OCI-M2 (cell line): Measurements from ENCODE around the gene RTF2.
A peak's percentile ranks its signal among the peaks of the same experiment; 100 is the strongest.

Source experiments
- DNase-seq: peaks from one replicate; lab custom pipeline; 2025; ENCODE audit not compliant: unreplicated experiment; lab: John Stamatoyannopoulos, UW

The RTF2 gene

GRCh38 chr20:56468316-56469076 lies at the start of gene RTF2:
Gene RTF2, plus strand, starts transcription at chr20:56468627. Its CDS starts 71 bp downstream, at chr20:56468698.
- DNase-seq, result peak; percentile 92

GRCh38 chr20:56420028-56420427 lies 48.4 kb upstream of the RTF2 start:
- DNase-seq, result no peak

- no peak for DNase-seq
Observed at GRCh38 chr20:56420940-56421688, 47.3 kb upstream of the RTF2 start.

DNA sequence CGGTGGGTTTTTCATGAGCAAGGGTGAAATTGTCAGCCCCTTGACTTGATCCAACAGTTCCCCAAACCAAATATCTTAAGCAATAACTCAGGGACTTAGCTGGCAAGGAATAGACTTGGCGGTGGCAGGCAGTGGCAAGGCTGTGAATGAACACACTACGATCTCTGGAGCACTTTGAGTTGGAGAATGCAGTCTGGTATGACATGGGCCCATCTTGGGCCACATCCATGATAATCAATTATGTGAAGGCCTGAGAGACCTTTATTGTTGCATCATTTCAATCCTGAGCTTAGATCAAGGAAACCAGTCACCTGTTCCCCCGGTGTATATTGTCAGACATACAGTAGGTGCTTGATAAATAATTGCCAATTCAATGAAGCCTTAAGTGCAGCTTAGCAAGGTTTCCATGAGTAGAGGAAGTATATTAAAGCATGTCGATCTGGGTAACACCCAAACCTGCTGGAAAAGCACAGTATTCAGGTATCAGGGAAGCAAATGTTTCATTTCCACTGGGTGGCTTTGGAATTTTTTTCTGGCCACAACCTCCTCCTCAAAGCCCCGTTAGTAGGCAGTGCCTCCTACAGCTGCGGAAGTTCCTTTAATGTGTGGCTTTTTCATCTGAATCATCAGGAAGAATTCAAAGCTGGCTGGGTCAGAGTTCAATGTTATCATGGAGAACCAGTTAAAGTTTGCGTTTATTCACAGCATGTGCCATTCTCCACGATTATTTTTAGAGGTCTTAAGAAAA lies 46.2 kb upstream of the RTF2 start:
- DNase-seq, result no peak

DNA sequence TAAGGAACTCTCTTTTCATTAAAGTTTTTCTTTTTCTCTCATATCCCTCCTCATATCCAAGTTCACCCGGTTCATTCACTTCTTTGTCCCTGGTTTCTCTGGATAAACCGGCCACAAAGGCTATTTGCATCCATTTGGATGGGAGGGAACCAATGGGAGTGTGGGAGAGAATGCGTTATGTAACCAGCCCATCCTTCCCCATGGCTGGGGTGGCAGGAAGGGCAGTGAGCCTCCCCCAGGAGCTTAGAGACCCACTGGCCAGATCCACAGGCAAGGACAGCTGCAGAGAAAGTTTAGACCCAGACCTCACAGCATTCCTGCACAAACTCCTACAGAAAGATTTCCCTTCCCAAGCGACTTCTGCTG lies 45.6 kb upstream of the RTF2 start:
- DNase-seq, result no peak

GRCh38 chr20:56423211-56423610 lies 45.2 kb upstream of the RTF2 start:
- no peak for DNase-seq

- DNase-seq, result no peak
Observed at GRCh38 chr20:56423886-56424285, 44.5 kb upstream of the RTF2 start.

DNA sequence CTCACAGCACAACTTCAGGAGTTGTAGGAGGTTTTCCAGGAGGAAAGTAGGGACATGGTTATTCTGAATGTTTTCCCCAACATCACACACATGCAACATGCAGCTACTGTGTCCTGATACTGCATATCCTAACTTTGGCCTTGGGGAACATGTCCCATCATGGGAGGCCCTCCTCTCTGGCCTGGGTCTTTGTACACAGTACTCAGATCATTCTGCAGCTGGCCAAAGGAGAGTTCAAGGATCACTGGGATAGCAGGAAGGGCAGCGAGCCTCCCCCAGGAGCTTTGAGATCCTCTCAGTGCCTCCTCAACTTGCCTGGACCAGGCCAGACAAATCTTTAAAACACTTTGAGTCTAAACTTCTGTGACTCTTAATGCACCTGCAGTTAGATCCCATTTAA lies 43.5 kb upstream of the RTF2 start:
- no peak for DNase-seq

- DNase-seq, result no peak
Observed at GRCh38 chr20:56426026-56426425, 42.4 kb upstream of the RTF2 start.

GRCh38 chr20:56426926-56427325 lies 41.5 kb upstream of the RTF2 start:
- DNase-seq, result no peak

- no peak for DNase-seq
Observed at GRCh38 chr20:56427797-56428196, 40.6 kb upstream of the RTF2 start.

DNA sequence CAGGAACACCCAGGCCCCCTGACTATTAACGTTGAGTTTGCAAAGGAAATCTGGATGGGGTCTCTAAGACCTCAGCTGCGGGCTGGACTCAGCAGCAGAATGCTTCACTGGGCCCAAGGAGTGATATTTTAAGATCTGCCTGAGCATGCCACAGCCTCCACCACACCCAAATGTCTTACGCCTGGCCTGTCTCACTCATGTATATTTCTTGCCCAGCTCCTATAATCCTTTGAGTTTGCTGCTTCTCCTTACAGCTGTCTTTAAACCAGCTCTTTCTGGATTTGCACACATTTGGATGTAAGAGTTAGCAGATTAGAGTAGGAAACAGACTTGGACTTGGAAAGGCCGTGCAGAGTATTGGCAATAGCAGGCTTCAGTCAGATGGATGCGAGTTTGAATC lies 40.0 kb upstream of the RTF2 start:
- DNase-seq, result no peak

DNA sequence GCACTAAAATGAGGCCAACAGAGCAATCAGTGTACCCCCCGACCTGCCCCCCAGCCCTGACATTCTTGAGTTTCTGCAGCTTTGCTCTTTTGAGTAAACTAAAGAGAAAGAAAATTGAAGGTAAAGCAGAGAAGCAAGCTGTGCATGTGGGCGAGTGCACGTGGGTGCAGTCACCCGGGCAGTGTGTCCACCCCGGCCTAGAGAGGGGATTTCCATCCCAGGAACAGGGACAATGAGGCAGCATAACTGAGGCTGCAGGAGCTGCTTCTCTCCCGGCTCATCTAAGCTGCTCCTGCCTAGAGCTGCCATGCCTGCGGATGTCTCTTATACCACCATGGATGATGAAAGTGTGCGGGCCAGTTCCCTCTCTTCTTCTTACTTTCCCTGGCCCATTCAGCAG lies 39.5 kb upstream of the RTF2 start:
- DNase-seq, result no peak

DNA sequence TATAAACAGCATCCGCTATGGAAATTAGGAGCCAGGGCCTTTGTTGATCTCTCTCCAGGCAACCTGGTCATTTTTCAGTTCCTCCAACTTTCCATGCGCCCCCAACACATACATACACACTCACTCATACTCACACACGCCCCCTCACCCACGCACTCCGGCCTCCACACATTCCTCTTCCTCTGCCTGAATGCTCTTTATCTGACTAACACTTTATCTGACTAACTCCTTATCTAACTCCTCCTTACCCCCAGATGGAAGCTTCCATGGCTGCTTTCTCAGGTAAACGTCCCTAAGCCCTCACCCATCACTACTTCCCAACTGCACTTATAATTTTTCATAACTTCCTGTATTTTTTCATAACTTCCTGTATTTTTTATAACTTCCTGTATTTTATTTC lies 38.9 kb upstream of the RTF2 start:
- DNase-seq, result no peak

- DNase-seq, result no peak
Observed at GRCh38 chr20:56429941-56430340, 38.5 kb upstream of the RTF2 start.

DNA sequence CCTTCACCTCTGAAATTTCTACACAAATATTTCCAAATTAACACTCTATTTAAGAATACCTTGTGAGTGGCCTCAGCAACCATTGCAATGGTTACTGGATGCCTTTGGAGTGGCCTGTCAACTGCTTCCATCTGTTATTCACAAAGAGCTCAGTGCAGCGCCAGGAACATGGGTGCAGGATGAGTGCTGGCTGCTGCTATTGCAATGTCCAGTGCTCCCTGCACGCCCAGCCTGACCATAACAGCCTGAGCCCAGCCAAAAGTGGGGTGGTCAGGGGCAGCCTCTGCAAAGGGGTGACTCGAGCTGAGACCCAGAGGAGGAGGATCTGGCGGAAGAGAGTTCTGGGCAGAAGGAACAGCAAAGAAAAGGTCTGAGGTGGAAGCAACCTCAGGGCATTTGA lies 38.0 kb upstream of the RTF2 start:
- no peak for DNase-seq

DNA sequence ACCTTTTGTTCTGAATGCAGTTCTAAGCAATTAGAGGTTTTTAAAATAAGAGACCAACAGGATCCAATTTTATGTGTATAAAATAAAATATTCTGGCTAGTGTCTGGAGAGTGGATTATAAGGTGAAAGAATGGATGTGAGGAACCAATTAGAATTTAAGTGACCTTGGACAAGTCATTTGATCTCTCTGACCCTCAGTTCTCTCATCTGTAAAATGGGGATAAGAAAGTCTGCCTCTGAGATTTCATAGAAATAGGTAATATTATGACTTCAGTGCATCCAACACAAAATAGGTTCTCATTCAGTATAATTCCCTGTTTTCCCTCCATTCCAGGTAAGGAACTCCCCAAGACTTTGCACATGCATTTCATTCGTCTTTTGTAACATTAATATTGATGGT lies 37.5 kb upstream of the RTF2 start:
- no peak for DNase-seq

DNA sequence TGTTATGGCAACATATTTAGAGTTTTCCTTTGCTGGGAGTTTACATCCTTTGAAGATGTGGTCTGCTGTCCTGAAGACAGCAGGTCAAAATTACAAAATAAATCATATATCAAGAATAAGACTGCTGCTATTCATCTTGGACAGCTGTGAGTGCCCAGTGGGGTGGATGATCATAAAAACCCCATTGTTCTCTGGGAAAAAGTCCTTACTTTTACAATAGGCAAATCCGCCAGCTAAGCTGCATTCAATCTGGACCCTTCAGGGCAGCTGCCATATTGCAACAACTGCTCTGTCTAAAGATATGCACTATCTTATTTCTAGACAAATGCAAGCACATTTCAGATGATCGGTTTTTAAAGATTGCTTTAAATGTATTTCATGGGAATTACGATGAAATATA lies 37.0 kb upstream of the RTF2 start:
- DNase-seq, result no peak

DNA sequence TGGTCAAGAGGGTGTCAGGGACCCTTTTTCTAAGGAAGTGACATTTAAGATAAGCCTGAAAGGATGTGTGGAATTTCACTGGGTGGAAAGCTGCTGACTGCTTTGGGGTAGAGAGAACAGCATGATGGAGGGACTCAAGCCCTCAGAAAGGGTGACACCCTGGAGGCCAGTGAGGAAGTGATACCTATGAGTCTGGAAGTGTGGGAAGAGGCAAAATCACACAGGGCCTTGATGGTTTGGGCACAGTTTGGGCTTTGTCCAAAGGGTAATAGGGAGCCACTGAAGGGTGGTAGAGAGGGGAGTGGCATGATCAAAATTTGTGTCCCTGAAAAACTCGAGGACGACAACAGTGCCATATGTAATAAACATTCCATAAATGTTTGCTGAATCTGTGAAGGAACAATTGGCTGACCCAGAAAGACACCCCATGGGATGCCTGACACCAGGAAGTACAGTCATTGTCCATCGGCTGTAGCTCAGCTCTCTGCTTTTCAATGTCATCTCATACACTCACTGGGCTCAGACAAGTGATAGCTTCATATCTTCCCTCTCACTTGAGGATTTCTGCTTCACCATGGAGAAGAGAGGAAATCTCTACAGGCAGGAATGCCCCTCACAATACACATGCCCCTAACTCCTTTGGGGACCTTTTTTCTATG lies 35.1 kb upstream of the RTF2 start:
- no peak for DNase-seq

GRCh38 chr20:56433880-56434255 lies 34.6 kb upstream of the RTF2 start:
- DNase-seq, result no peak

DNA sequence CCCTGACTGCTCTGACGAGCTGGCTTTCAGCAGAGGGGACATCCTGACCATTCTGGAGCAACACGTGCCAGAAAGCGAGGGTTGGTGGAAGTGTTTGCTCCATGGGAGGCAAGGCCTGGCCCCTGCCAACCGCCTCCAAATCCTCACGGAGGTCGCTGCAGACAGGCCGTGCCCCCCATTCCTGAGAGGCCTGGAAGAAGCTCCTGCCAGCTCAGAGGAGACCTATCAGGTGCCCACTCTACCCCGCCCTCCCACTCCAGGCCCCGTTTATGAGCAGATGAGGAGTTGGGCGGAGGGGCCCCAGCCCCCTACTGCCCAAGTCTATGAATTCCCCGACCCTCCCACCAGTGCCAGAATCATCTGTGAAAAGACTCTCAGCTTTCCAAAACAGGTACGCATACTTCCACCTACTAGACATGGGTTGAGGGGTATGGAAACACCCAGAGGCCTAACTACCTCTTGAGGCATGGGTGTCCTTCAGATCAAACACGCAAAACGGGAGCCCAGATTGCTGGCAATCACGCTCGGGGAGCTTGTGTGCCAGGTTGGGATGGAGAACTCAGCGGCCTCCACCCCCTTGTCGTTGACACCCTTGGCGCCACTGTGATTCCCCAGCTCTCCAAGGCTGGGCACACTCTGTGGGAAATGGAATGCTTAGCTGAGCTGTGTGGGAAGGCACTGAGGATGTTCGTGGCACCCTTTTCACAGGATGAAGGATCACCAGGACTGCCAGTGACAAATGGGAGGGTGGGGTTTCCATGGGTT lies 31.0 kb upstream of the RTF2 start:
- DNase-seq, result no peak
